Heart right ventricle (tissue), 16 donors: Measurements from ENCODE around the gene CPB2. TPM values are rescaled to one million over a fixed set of nuclear protein-coding genes. Genes with fewer than 3 reads are reported as not detected.

Source experiments
- ATAC-seq, 8 donors: fragments of 200-7000 bp; cut with Tn5 transposase; one replicate each; pipeline ENCODE4 v1.9.1; 2020; ENCODE audit warnings: mild to moderate bottlenecking in 8 of 8, moderate library complexity in 8 of 8, moderate number of reproducible peaks in 1 of 8
- DNase-seq, 2 donors: peaks; one replicate each; pipeline ENCODE4 v3.0.0-alpha.2; 2020
- H3K27ac ChIP-seq, 10 donors: fragments of 200-600 bp; sonication (generic) in 2 of 10; one replicate each; pipeline versions ENCODE4 v1.5.0 to v1.8.0; 2020 to 2022; ENCODE audit warnings: mild to moderate bottlenecking in 3 of 10
- H3K27me3 ChIP-seq, 7 donors: fragments of 200-600 bp; one replicate each; pipeline ENCODE4 v1.8.0; 2021 to 2022; ENCODE audit warnings: mild to moderate bottlenecking in 2 of 7
- H3K36me3 ChIP-seq, 9 donors: fragments of 200-600 bp; sonication (generic) in 1 of 9; one replicate each; pipeline versions ENCODE4 v1.5.0 to v1.8.0; 2020 to 2022; ENCODE audit warnings: mild to moderate bottlenecking in 2 of 9
- H3K4me1 ChIP-seq, 9 donors: fragments of 200-600 bp; sonication (generic) in 1 of 9; one replicate each; pipeline versions ENCODE4 v1.5.0 to v1.8.0; 2020 to 2022; ENCODE audit warnings: mild to moderate bottlenecking in 4 of 9
- H3K4me3 ChIP-seq, 10 donors: fragments of 200-600 bp; sonication (generic) in 2 of 10; one replicate each; pipeline versions ENCODE4 v1.5.0 to v1.8.0; 2020 to 2022; ENCODE audit warnings: mild to moderate bottlenecking in 7 of 10, moderate library complexity in 2 of 10
- H3K9me3 ChIP-seq, 11 donors: fragments of 200-600 bp in 10 of 11; sonication (generic) in 2 of 11; one replicate each; pipeline versions ENCODE4 v1.5.0 to v1.8.0; 2013 to 2022; ENCODE audit warnings: mild to moderate bottlenecking in 2 of 11, control low read depth in 1 of 11, moderate library complexity in 1 of 11
- WGBS, 2 donors: extraction: QIAGEN DNeasy Blood & Tissue Kit; methylation state at CpG; one replicate each; pipeline ENCODE4 v1.1.7; 2013; ENCODE audit warnings: inconsistent platforms in 1 of 2; 5-methylcytosine and 5-hydroxymethylcytosine counted together
- intact Hi-C, 10 donors: fragments of 100-400 bp; cut with DNase I; formaldehyde crosslinking; loops; one replicate each; pipeline versions ENCODE4 v1.11.1 to v1.14.2; 2022
- polyA plus RNA-seq, 2 donors: library from polyadenylated mRNA; stranded (reverse); fragments of 200-250 nt; gene quantifications; one replicate each; pipeline ENCODE4 v1.2.3, GENCODE V29; 2013
- total RNA-seq, 10 donors: library from RNA; stranded (reverse); fragmentation: NEBNext Ultra II Directional in 3 of 10; extraction: Animal tissue kit (Norgen Biotek cat#: 25700) in 3 of 10; gene quantifications; one replicate each; pipeline versions ENCODE4 v1.2.1 to v1.2.4, GENCODE V29; 2021 to 2023
- TF ChIP-seq, protein P1 (sequence below), 9 donors: fragments of 200-600 bp; sonication (generic) in 2 of 9; IDR thresholded peaks; one replicate each; pipeline versions ENCODE4 v1.5.0 to v1.8.0; 2021 to 2022; ENCODE audit warnings: antibody characterized with exemption in 9 of 9, mild to moderate bottlenecking in 5 of 9, moderate library complexity in 1 of 9
- donor health status: Arrhythmogenic right ventricular cardiomyopathy.
- donor health status: ischemic (EF 13 %, LVEDD 7.1; RV severe dilation, severe dysfunction).
- donor health status: healthy with polysubstance abuse.
- donor health status: DM: no; HTN: yes; CAD: no.
- donor health status: DM: no; HTN: no; CAD: no.
- donor health status: ischemic (EF 25% LVEDD 6.9; RV normal size, moderate dysfunction).
- donor health status: ischemic (EF 25% LVEDD 5.7; RV mildly dilated, moderate dysfunction).
- donor health status: healthy.
- donor health status: DM: yes; HTN: yes; CAD: no.
- donor health status: Ischemic cardiomyopathy.
- donor health status: ischemic (EF 35%, LVEDD 5.7; RV mildly dilated, moderate dysfunction).
- donor health status: nonischemic (EF 11% LVEDD 7.7; RV severe dilation, severe dysfunction).
- donor health status: DM: yes; HTN: yes; CAD: no.
- donor health status: PGD.
- donor health status: ischemic (EF 29% LVEDD 5.4; RV normal size, mild dysfunction).
- donor health status: nonischemic (EF 23%, LVEDD 6.1; RV moderate dilation, normal function).

Gene CPB2
- total and polyA plus RNA-seq, 12 donors: not detected

GRCh38 chr13:46012404-46012803 is 92.4 kb downstream of the CPB2 start:
- Histone ChIP-seq H3K36me3 (peaks cover 0 to 100% (median 41%) of the 10 kb centered on the region in 9 donors), H3K27ac (no peak overlapping the region), H3K4me1 (no peaks in the 10 kb centered on the region), H3K9me3 (no peaks in the 10 kb centered on the region), H3K4me3 (no peak overlapping the region), H3K27me3 (no peaks in the 10 kb centered on the region)
- TF ChIP-seq, protein P1, sequence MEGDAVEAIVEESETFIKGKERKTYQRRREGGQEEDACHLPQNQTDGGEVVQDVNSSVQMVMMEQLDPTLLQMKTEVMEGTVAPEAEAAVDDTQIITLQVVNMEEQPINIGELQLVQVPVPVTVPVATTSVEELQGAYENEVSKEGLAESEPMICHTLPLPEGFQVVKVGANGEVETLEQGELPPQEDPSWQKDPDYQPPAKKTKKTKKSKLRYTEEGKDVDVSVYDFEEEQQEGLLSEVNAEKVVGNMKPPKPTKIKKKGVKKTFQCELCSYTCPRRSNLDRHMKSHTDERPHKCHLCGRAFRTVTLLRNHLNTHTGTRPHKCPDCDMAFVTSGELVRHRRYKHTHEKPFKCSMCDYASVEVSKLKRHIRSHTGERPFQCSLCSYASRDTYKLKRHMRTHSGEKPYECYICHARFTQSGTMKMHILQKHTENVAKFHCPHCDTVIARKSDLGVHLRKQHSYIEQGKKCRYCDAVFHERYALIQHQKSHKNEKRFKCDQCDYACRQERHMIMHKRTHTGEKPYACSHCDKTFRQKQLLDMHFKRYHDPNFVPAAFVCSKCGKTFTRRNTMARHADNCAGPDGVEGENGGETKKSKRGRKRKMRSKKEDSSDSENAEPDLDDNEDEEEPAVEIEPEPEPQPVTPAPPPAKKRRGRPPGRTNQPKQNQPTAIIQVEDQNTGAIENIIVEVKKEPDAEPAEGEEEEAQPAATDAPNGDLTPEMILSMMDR (IDR thresholded peaks at IDR 0.05): no peak
- ATAC-seq (no peak), DNase-seq (no peak)
- intact Hi-C loops: no loop called here

GRCh38 chr13:46010148-46010547 is 94.7 kb downstream of the CPB2 start:
- H3K36me3 ChIP-seq: peaks cover 0 to 100% (median 32%) of the 10 kb centered on the region in 9 donors
- intact Hi-C loops: no loop called here
- no peaks in the 10 kb centered on the region for H3K9me3 ChIP-seq
- 82 to 89% methylated on average over 6 of the region's 6 CpGs for WGBS, 2 donors
- no peaks in the 10 kb centered on the region for H3K27me3 ChIP-seq
- TF ChIP-seq, protein P1 (IDR thresholded peaks at IDR 0.05): peak in 4 of 9 donors; percentile 9 to 31 (median 18)
- ATAC-seq (no peak), DNase-seq (no peak)
- no peak overlapping the region for H3K27ac ChIP-seq
- no peaks in the 10 kb centered on the region for H3K4me1 ChIP-seq
- no peak overlapping the region for H3K4me3 ChIP-seq

DNA sequence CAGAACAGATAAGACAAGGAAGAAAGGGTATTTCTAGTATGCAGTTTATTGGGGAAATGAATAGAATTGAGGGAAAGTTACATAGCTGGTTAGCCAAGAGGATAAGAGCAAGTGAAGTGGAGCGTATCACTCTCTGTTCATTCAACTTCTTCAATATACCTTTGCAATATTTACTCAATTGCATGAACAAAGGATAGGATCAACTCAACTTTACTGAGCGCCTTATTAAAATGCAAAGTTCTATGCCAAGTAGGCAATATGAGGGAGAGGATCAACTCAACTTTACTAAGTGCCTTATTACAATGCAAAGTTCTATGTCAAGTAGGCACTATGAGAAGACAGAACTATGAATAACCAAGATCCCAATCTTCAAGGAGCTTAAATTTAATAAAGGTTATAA is 96.2 kb downstream of the CPB2 start:
- 98 to 99% methylated on average over 2 of the region's 2 CpGs for WGBS, 2 donors
- ATAC-seq (no peak), DNase-seq (no peak)
- H3K4me1 ChIP-seq: no peaks in the 10 kb centered on the region
- intact Hi-C loops: loop anchor here in 1 of 10 donors (5.0 kb wide), 1 partner anchor 201 kb away; no protein-coding TSS in a partner anchor
- H3K27me3 ChIP-seq: no peaks in the 10 kb centered on the region
- H3K4me3 ChIP-seq: no peak overlapping the region
- peaks cover 0 to 97% (median 32%) of the 10 kb centered on the region in 9 donors for H3K36me3 ChIP-seq
- no peak overlapping the region for H3K27ac ChIP-seq
- TF ChIP-seq, protein P1 (IDR thresholded peaks at IDR 0.05): no peak
- H3K9me3 ChIP-seq: no peaks in the 10 kb centered on the region

GRCh38 chr13:46006688-46007452 is 98.0 kb downstream of the CPB2 start:
- no peak for ATAC-seq

More at GRCh38 chr13:46006688-46007452, 98.0 kb downstream of the CPB2 start:
- no peak overlapping the region for H3K27ac ChIP-seq
- 92 to 95% methylated on average over 6 of the region's 6 CpGs for WGBS, 2 donors
- H3K27me3 ChIP-seq: no peaks in the 10 kb centered on the region
- H3K9me3 ChIP-seq: no peaks in the 10 kb centered on the region
- TF ChIP-seq, protein P1 (IDR thresholded peaks at IDR 0.05): no peak
- no peak for DNase-seq
- peaks cover 0 to 97% (median 38%) of the 10 kb centered on the region in 9 donors for H3K36me3 ChIP-seq
- no peak overlapping the region for H3K4me3 ChIP-seq
- no peaks in the 10 kb centered on the region for H3K4me1 ChIP-seq
- intact Hi-C loops: loop anchor here in 1 of 10 donors (5.0 kb wide), 1 partner anchor 200 kb away; no protein-coding TSS in a partner anchor
